Activated effector memory CD4-positive, alpha-beta T cell treated with anti-CD3 and anti-CD28 coated beads, Interleukin-2, amount 50 U/mL, for 16 hours (primary cell): ENCODE results near the gene ROBO2.

Source experiments
- DNase-seq: peaks from one replicate; pipeline ENCODE4 v3.0.0-alpha.2; 2020

Gene ROBO2

DNA sequence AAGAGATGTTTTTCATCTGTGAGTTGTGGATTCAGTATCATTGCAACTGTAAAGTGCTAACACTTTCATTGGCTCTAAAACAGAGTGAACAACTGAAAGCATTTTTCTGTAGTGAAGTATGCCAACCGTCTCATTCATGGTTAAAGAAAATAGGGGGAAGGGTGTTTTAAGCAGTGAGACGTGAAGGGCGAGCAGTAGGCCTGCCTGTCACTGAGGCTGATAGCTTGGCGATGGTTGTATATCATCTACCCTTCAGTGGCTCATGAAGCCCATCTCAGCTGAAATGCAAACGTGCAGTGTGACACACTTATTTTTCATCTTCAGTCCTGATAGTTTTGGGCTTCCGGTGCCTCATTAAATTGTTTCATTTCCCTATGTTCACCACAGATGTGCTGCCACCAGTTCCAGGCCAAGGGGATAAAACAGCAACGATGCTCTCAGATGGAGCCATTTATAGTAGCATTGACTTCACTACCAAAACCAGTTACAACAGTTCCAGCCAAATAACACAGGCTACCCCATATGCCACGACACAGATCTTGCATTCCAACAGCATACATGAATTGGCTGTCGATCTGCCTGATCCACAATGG, 562.0 kb downstream of the ROBO2 start:
- DNase-seq, result no peak

DNA sequence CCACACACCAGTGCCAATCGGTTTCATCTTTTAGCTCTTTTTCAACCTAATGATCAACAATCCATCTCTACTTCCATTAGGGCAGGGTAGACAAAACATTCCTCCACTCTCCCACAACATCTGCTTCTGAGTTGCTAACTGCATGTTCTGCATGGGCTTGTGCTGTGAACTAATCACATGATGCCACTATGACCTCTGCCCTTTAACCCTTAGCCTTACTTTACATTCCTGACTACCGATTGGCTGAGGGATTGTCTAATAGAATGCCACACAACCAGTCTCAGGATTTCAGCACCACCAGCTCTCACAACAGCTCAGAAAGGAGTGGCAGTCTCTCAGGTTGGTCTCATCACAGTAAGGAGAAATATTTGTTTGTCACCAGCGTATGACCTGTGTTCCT, 562.8 kb downstream of the ROBO2 start:
- DNase-seq, result no peak

DNA sequence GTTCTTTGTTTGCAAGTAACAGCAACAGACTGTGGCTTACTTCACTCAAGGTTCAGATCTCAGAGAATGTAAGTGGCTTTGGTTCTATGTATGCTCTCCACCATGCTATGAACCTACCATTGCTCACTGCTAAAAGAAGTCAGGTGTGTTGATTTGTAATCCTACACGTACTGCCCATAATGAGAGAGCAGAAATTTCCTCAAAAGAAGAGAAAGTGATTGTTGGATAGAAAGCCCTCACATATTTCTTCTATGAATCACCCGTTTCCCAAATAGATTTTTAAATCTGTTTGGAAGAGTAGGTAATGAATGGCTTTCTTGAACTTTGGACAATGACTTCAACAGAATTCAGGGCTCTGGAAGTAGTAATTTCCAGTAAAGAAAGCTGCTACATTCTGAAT, 565.4 kb downstream of the ROBO2 start:
- no peak for DNase-seq

DNA sequence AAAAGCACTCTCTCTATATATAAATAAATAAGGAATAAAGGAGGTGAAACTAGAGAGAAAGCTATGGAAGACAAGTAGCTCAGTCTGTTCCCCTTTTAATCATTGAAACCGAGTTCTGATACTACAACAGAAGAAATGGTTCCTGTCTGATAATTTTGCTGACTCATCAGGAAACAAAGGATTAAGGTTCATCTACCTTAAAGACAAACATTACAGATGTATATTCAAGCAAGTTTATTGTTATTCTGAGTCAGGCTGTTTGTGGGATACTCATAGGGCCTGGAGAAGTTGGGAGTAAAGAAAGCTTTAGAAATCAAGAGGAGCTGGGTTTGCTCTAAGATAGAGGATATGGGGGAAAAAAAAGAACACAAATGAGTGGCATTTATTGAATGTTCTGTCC, 566.0 kb downstream of the ROBO2 start:
- no peak for DNase-seq

DNA sequence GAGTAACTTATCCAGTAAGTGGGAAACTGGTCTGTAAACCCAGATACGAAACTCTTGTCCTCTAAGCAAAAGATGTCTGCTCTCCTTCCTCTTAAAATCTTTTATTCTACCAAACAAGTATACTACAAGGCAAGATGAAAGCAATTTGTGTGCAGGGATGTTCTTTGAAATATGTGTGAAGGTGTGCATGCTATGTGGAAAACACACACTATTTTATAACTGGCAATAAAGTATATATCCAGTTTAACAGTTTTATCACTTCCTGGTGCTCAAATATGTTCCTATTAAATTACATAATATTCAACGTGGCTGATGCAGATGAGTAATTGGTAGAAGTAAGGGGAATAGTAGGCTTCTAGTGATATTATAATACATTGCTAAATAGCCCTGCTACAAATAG, 566.5 kb downstream of the ROBO2 start:
- no peak for DNase-seq

DNA sequence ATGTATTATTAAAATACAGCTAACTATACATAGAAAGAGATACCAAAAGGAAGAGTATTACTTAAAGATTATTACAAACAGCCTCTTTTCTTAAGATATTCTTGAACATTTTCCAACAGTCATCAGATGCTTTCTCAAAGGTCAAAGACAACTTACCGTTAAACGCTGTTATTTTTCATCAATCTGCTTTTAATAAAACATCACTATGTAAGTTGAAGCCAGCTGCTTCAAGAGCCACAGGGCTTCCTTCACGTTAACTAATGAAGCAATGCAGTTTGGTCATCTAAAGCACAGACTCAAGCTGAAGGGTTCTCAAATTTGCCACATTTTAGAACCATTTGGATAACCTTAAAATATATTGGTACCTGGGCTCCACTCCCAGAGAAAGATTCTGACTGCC, 578.8 kb downstream of the ROBO2 start:
- no peak for DNase-seq

DNA sequence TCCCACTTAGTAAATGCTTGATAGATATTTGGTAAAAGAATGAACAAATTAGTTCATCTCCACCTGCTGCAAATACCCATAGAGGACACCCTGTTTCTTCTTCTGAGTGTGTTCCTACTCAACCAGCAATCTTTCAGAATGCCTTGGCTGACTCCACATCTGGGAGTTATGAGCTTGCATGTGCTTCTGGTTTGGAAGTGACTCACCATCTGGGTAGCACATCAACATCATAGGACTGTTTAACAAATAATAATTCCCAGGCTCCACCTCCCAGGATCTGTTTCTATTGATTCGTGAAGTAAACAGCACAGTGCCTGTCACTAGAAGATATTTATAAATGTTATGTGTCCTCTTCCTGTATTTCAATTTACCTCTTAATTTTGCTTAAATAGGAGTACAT, 580.1 kb downstream of the ROBO2 start:
- DNase-seq, result no peak

DNA sequence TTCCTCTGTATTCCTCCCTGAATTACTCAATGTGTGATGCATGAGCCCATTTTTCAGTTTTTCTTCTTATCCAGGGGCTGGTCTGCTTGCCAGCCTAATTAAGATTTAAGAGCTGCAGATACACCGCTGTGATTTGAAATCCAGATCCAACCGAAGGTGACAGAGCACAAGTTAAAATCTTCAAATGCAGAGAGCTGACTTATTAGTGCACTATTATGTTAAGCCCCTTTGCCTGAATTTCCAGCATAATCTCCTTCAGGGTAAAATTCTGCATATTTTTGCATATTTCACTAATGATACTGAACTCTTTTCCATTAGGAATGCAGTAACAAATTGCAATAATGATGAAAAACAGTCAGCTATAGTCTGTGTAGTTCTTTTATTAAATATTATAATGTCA, 583.6 kb downstream of the ROBO2 start:
- DNase-seq, result no peak

DNA sequence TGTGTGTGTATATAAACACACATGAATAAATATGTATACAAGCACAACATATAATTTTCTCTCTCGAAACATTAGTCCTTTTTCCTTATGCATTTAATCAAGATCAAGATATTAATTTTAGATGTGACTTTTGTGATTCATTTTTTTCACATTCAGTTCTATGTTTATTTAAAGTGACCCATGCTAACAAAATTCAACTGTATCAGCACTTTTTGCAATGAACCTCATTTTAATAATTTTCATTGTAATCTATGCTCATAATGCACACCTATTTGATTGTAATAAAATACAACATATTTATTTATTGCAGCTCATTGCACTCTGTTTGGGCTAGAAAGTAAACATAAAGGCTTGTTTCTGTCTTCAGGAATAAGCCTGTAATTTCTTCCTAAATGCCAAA, 586.3 kb downstream of the ROBO2 start:
- DNase-seq, result no peak

DNA sequence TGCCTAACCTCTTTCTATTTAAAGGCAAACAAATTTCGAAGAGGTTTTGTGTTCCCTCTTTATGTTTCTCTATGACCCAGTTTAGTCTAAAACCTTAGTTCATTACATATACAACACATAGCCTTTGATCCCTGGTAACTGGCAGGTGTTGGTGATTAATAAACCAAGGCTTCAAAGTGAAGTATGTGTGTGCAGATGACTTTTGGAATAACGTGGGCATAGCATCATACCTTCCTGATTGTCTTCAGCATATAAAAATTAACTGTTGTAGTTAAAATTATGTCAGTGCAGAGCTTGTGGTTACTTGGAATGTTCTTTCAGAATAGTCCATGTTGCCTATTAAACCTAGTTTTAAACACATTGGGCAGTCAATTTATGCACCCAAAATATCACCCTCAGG, 608.3 kb downstream of the ROBO2 start:
- DNase-seq, result no peak

DNA sequence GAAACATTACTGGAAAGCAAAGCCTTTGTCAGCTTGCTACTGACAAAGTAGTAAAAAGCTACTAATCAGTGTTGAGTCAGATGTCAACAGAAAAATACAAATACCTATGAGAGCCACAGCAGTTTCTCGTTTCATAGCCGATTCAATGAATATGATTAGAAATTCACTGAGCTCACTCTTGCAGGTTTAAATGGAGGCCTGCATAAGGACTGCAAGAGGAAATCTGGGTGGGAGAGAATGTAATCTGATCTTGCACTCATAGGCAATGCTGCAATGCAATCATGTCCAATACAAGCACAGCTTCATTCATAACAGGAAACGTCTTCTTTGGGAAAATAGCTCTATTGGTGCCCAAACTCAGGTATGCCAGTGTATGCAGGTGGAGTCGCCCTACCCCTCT, 608.8 kb downstream of the ROBO2 start:
- no peak for DNase-seq

DNA sequence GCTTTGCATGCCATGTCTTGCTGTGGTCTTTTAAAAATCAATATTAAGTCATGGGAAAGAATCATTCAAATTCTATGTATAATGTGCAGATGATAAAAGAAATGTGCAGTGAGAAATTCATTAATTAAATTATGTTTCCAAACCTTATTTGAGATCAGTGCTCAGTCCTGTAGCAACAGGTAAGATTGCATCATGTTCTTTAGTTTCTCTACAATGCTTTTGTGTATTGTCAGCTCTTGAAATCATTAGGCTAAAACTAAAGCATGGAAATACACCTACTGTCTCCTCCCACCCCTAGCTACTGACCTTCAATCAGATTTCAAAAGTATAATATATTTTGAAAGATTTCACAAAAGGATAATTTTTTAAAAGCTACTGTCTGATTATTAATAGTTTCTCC, 612.7 kb downstream of the ROBO2 start:
- DNase-seq, result no peak

DNA sequence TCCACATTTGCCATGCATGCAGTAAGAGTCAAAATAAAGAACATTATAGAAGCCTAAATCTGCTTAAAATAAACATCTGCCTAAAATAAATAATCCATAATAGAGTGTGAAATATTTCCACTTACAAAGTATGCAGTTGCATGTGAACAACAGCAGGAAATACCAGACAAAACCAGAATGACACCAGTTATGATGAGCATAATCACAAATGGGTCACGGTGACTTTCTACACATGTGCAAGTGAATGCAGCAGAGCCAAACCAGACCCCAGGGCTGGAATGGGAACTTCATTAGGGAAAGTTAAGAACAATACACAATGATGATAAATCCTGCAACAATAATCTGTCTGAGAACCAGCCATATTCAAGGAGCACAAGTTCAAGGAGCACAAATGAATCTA, 615.5 kb downstream of the ROBO2 start:
- DNase-seq, result no peak

DNA sequence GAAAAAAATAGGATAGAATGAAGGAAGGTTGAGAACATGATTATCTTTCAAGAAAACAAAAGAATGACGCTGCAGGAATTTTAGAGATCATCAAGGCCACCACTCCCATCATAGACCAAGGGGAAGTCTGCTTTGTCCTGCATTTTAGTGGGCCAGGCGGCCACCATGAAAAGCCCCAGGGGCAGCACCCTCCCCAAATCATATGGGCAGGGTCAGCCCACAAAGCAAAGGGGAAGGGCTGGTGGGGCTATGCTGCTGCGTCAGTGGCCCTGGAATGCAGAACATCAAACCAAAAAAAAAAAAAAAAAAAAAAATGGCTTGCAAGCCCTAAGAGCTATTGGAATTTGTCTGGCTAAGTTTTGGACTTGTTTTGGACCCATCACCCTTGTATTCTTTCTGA, 620.8 kb downstream of the ROBO2 start:
- no peak for DNase-seq

DNA sequence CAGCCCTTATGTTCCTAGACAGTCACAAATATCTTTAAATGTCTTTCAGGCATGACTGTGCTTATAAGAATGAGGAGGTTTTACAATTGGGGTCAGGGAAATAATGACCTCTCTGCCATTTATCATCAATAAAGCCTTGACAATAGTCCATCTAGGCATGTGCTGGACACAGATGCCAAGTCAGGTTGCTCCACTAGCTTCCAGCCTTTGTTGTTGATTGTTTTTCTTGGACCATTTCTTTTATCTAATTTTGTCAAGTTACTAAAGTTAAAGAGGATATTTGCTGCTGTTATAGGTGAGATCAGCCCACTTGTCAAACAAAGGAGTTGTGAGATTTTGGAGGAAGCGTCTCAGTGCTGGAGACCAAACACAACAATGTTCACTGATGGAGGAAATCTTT, 628.0 kb downstream of the ROBO2 start:
- no peak for DNase-seq

DNA sequence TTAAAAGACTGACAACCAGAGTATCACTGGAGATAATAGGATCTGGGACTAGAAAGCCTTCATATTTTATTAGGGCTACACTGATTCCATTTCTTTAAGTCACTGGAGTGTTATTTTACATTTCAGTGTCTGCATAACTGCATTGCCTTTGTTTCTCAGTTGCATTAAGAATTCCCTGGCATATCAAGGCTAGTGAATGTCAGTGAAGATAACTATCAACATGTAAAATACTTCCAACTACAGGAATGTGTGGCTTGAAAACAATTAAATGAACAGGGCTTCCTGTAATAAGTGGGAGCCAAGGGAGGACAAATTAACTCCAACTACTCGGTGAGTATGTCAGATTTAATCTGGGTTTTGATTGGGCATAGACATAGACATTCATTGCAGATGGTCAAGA, 628.5 kb downstream of the ROBO2 start:
- no peak for DNase-seq

DNA sequence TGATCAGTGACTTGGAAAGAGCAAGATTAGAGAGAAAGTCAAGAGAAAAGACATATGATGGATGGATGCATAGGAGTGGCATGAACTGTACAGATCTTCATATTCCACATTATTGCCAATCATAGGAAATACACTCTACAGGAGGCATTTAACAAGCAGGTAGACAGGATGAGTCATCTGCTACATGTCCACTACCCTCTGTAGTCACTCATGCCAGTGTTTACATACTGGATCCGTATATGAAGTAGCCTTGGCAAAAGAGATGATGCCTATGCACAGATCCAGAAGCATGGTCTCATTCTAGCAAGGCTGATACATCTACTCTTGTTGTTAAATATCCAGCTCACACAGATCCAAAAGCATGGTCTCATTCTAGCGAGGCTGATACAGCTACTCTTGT, 632.1 kb downstream of the ROBO2 start:
- DNase-seq, result no peak

DNA sequence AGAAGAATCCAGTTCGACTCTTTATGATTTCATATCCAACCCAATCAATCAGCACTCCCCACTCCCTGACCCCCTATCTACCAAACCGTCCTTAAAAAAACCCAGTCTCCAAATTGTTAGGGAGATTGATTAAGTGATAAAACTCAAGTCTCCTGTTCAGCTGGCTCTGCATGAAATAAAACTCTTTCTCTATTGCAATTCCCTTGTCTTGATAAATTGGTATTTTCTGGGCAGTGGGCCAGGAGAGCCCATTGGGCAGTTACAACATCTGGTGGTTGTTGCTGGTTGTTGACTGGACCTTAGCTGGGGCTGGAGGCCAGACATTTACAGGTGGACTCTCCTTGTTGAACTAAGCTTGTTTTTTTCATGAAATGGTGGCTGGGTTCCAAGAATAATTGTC, 642.3 kb downstream of the ROBO2 start:
- DNase-seq, result no peak

DNA sequence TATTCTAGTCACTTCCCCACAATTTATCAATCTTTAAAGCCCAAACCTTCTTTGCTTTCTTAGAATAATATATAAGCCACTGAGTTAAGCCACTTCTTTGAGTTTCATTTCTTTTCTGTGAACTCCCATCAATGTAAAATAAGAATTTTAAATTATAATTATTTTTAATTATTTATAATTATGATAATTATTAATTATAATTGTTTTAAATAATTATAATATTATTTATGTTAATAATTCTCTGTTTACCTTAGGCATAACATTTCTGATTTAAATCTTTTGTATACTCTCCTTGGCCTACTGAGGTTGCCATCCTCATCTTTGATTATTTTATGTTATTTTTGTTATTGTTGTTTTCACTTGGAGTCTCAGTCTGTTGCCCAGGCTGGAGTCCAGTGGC, 644.2 kb downstream of the ROBO2 start:
- DNase-seq, result no peak

DNA sequence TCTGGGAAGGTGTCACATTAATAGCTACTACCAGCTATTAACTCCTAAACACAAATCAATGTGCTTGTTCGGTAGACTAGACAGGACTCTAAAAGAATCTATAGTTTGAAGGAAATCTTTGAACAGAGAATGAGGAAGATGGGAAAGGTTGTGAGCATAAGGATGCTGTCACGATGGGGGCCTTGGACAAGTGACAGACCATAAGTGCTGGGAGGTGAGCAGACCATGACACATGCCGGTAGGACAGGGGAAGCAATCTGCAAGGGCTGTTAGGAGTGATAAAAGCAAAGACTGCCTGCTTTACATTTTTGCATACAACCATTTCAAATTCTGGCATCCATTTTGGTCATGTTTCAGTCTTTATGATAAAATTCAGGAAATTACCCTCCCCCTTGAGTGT, 645.8 kb downstream of the ROBO2 start:
- DNase-seq, result no peak

DNA sequence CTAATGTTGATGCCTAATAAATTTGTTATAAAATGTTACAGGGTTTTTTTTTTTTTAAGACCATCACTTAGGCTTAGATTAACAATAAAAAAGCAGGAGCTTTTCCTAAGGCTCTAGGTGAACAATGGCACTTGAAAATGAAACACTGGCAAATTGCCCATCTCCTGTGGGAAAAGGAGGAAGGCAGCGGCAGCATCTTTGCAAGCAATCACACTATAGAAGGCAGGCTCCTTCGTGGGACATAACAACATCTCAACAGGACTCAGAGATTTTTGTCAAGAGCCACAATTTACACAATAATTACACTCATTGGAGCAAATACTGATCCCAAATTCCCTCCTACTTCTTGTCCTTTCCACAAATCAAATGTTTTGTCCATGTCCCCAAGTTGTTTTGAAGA, 646.7 kb downstream of the ROBO2 start:
- DNase-seq, result no peak

DNA sequence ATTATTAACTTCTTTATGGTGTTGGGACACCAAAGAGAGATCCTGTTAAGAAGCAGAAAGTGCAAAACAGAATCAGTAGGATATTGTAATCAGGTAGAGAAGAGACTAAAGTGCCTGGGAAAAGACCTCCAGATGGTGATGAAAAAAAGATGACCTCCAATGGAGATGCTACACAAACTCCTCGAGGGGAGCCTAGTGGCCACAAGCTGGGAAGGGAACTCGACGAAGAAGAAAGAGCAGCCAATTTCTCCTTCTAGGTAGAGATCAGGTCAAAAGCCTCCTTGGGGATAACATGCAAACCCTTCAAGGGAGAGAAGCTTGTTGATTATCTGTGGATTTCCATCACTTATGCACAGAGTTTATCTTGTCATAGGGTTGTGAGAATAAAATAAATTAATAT, 647.6 kb downstream of the ROBO2 start:
- DNase-seq, result no peak

DNA sequence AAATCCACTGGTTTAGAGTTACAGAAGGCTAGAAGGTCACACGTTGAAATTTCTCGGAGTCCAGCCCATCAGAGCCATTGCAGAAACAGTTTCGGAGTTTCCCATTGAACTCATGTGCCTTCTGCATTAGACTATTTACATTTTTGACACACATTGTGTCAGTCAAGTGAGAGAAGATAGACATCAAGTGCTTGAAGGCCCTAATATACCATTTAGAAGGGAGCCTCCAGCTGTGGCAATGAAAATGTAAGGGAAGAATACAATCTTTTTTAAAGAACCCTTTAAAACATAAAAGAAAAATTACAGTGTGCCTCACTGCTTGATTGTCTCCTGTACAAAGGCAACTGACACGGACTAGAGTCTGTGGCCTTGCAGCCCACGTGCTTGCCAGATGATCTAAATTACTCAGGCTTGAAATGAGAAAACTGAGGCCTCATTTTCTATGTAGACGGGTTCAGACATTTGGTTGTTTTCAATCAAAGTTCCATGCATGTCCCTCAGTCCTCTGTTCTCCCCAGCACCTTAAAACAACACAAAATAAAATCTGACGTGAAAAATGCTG, 650.5 kb downstream of the ROBO2 start:
- DNase-seq, result no peak

DNA sequence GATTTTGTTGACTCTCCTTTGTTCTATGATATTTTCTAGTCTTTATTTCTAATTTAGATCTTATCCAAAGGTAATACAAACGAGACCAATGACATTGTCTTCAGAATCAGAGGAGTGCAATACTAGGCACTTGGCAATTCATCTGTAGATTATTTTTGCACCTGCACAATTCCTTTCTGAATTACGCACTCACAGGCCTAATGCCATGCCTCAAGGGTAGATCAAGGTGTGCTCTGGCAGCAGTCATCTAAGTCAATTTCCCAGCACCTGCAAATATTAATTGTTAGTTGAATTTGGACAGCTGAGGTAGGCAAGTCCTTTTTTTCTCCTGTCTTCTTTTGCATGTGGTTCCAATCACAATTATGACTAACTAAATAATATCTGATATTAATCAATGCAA, 653.2 kb downstream of the ROBO2 start:
- DNase-seq, result no peak

DNA sequence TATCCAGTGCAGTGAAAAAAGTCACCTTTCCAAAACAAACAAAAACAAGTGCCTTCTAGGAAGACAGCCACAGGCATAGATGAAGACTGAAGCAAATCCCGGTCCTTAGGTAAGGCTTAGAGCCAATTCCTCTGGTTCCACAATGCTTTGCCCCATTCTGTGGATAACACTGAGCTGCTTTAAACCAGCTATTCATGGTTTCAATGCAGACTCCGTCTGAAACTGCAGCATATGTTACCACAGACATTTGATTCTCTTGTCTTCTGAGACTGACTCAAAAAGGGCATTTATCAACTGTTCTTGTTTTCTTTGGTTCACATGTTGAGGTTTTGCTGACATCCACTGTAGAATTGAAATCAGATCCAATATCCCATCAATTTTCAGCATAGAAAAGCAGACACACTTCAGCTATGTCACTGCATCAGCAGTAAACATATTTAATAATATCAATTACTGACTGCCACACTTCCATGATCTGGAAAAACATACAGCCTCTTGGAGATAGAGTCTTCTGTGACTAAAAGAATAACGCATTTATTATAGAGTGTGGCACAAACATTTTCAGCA, 659.3 kb downstream of the ROBO2 start:
- DNase-seq, result no peak
